NB4 (cell line): ENCODE measurements around the gene FAM83E.

Experiments used
- CTCF ChIP-seq: IDR thresholded peaks from one replicate; pipeline ENCODE4 v1.5.1; 2012; ENCODE audit warnings: low read depth, low read length
- POLR2A ChIP-seq: IDR thresholded peaks from 2 replicates; pipeline ENCODE4 v1.6.1; 2011; ENCODE audit warnings: mild to moderate bottlenecking; ENCODE audit not compliant: insufficient read length; ENCODE audit errors: extremely low read depth

- TF ChIP-seq CTCF = peak; percentile 36
- TF ChIP-seq POLR2A = no peak
Observed at GRCh38 chr19:48636859-48637448, 22.1 kb upstream of the FAM83E start, which contains the start of gene DBP.
